ENCODE data around the gene BLCAP.

BLCAP gene

GRCh38 chr20:37534401-37535157 lies 6.9 kb upstream of the BLCAP start:
- H3K4me1 ChIP-seq (ENCODE audit: control insufficient read depth, low read length): peaks cover 4% of the 10 kb centered on the region
- H3K36me3 ChIP-seq (ENCODE audit: control insufficient read depth, low read length): no peaks in the 10 kb centered on the region
- peak; percentile 81 for TF ChIP-seq CTCF (IDR thresholded peaks at IDR 0.05; ENCODE audit: low read depth, low read length, poor library complexity, severe bottlenecking)
- no peak for TF ChIP-seq EZH2phosphoT487 (IDR thresholded peaks at IDR 0.05; ENCODE audit: borderline replicate concordance, low read length)
- no peaks in the 10 kb centered on the region for H3F3A ChIP-seq (ENCODE audit: control insufficient read depth, insufficient read depth)
- no peaks in the 10 kb centered on the region for H4K20me1 ChIP-seq (ENCODE audit: control insufficient read depth, insufficient read depth, low read depth, low read length)
- H3K79me2 ChIP-seq (ENCODE audit: control insufficient read depth, low read length): no peaks in the 10 kb centered on the region
- no peak overlapping the region for H3K4me3 ChIP-seq (ENCODE audit: low read length)
- H3K4me2 ChIP-seq (ENCODE audit: low read length): peak overlapping the region; percentile 26; the same call in 1 of the 2 replicates
- H3K27me3 ChIP-seq (ENCODE audit: control insufficient read depth, low read length): peaks cover 14% of the 10 kb centered on the region
- H3K27ac ChIP-seq (ENCODE audit: low read depth, low read length): no peak overlapping the region
- H3K9me3 ChIP-seq (ENCODE audit: control insufficient read depth, insufficient read depth, low read length): no peaks in the 10 kb centered on the region
- no peaks in the 10 kb centered on the region for H3K9me2 ChIP-seq (replicated peaks; ENCODE audit: control insufficient read depth, low read length)

GRCh38 chr20:37533154-37533715 lies 5.6 kb upstream of the BLCAP start:
- no peaks in the 10 kb centered on the region for H3K9me2 ChIP-seq (replicated peaks; ENCODE audit: control insufficient read depth, low read length)
- no peak for TF ChIP-seq EZH2phosphoT487 (IDR thresholded peaks at IDR 0.05; ENCODE audit: borderline replicate concordance, low read length)
- TF ChIP-seq CTCF (IDR thresholded peaks at IDR 0.05; ENCODE audit: low read depth, low read length, poor library complexity, severe bottlenecking): no peak
- no peaks in the 10 kb centered on the region for H4K20me1 ChIP-seq (ENCODE audit: control insufficient read depth, insufficient read depth, low read depth, low read length)
- H3K27ac ChIP-seq (ENCODE audit: low read depth, low read length): no peak overlapping the region
- H3K4me1 ChIP-seq (ENCODE audit: control insufficient read depth, low read length): peaks cover 13% of the 10 kb centered on the region
- H3K27me3 ChIP-seq (ENCODE audit: control insufficient read depth, low read length): peaks cover 9% of the 10 kb centered on the region
- H3K36me3 ChIP-seq (ENCODE audit: control insufficient read depth, low read length): no peaks in the 10 kb centered on the region
- H3K4me2 ChIP-seq (ENCODE audit: low read length): no peak overlapping the region
- no peaks in the 10 kb centered on the region for H3K9me3 ChIP-seq (ENCODE audit: control insufficient read depth, insufficient read depth, low read length)
- H3K79me2 ChIP-seq (ENCODE audit: control insufficient read depth, low read length): peaks cover 4% of the 10 kb centered on the region; the same call in 1 of the 2 replicates
- H3F3A ChIP-seq (ENCODE audit: control insufficient read depth, insufficient read depth): no peaks in the 10 kb centered on the region
- no peak overlapping the region for H3K4me3 ChIP-seq (ENCODE audit: low read length)

- Histone ChIP-seq H3K27ac (ENCODE audit: low read depth, low read length) (no peak overlapping the region), H3K9me3 (ENCODE audit: control insufficient read depth, insufficient read depth, low read length) (no peaks in the 10 kb centered on the region), H3K4me1 (ENCODE audit: control insufficient read depth, low read length) (peaks cover 13% of the 10 kb centered on the region), H3F3A (ENCODE audit: control insufficient read depth, insufficient read depth) (no peaks in the 10 kb centered on the region), H3K4me2 (ENCODE audit: low read length) (no peak overlapping the region), H3K9me2 (replicated peaks; ENCODE audit: control insufficient read depth, low read length) (no peaks in the 10 kb centered on the region), H3K79me2 (ENCODE audit: control insufficient read depth, low read length) (peaks cover 12% of the 10 kb centered on the region), H3K4me3 (ENCODE audit: low read length) (no peak overlapping the region), H3K27me3 (ENCODE audit: control insufficient read depth, low read length) (0 out of 2 replicates have a peak, but pooled peaks cover 3% of the 10 kb centered on the region), H3K36me3 (ENCODE audit: control insufficient read depth, low read length) (0 out of 2 replicates have a peak, but pooled peaks cover 3% of the 10 kb centered on the region), H4K20me1 (ENCODE audit: control insufficient read depth, insufficient read depth, low read depth, low read length) (no peaks in the 10 kb centered on the region)
- TF ChIP-seq EZH2phosphoT487 (IDR thresholded peaks at IDR 0.05; ENCODE audit: borderline replicate concordance, low read length): no peak
- TF ChIP-seq CTCF (IDR thresholded peaks at IDR 0.05; ENCODE audit: low read depth, low read length, poor library complexity, severe bottlenecking): no peak
Measured at GRCh38 chr20:37531856-37532255, 4.2 kb upstream of the BLCAP start.
